Heart right ventricle (tissue), 16 donors: ENCODE results near the gene ASH1L. TPM values are rescaled to one million over a fixed set of nuclear protein-coding genes. Genes with fewer than 3 reads are reported as not detected.
A peak's percentile ranks its signal among the peaks of the same experiment; 100 is the strongest.
"Not testable (repeated sequence)": the region's sequence is repeated elsewhere in the genome, so short reads cannot be mapped to it uniquely, and the experiment has no call there.

Experiments used
- ATAC-seq, 8 donors: fragments of 200-7000 bp; cut with Tn5 transposase; one replicate each; pipeline ENCODE4 v1.9.1; 2020; ENCODE audit warnings: mild to moderate bottlenecking in 8 of 8, moderate library complexity in 8 of 8, moderate number of reproducible peaks in 1 of 8
- DNase-seq, 2 donors: peaks; one replicate each; pipeline ENCODE4 v3.0.0-alpha.2; 2020
- H3K27ac ChIP-seq, 10 donors: fragments of 200-600 bp; sonication (generic) in 2 of 10; one replicate each; pipeline versions ENCODE4 v1.5.0 to v1.8.0; 2020 to 2022; ENCODE audit warnings: mild to moderate bottlenecking in 3 of 10
- H3K27me3 ChIP-seq, 7 donors: fragments of 200-600 bp; one replicate each; pipeline ENCODE4 v1.8.0; 2021 to 2022; ENCODE audit warnings: mild to moderate bottlenecking in 2 of 7
- H3K36me3 ChIP-seq, 9 donors: fragments of 200-600 bp; sonication (generic) in 1 of 9; one replicate each; pipeline versions ENCODE4 v1.5.0 to v1.8.0; 2020 to 2022; ENCODE audit warnings: mild to moderate bottlenecking in 2 of 9
- H3K4me1 ChIP-seq, 9 donors: fragments of 200-600 bp; sonication (generic) in 1 of 9; one replicate each; pipeline versions ENCODE4 v1.5.0 to v1.8.0; 2020 to 2022; ENCODE audit warnings: mild to moderate bottlenecking in 4 of 9
- H3K4me3 ChIP-seq, 10 donors: fragments of 200-600 bp; sonication (generic) in 2 of 10; one replicate each; pipeline versions ENCODE4 v1.5.0 to v1.8.0; 2020 to 2022; ENCODE audit warnings: mild to moderate bottlenecking in 7 of 10, moderate library complexity in 2 of 10
- H3K9me3 ChIP-seq, 11 donors: fragments of 200-600 bp in 10 of 11; sonication (generic) in 2 of 11; one replicate each; pipeline versions ENCODE4 v1.5.0 to v1.8.0; 2013 to 2022; ENCODE audit warnings: mild to moderate bottlenecking in 2 of 11, control low read depth in 1 of 11, moderate library complexity in 1 of 11
- CTCF ChIP-seq, 9 donors: fragments of 200-600 bp; sonication (generic) in 2 of 9; IDR thresholded peaks; one replicate each; pipeline versions ENCODE4 v1.5.0 to v1.8.0; 2021 to 2022; ENCODE audit warnings: antibody characterized with exemption in 9 of 9, mild to moderate bottlenecking in 5 of 9, moderate library complexity in 1 of 9
- WGBS, 2 donors: extraction: QIAGEN DNeasy Blood & Tissue Kit; methylation state at CpG; one replicate each; pipeline ENCODE4 v1.1.7; 2013; ENCODE audit warnings: inconsistent platforms in 1 of 2; 5-methylcytosine and 5-hydroxymethylcytosine counted together
- intact Hi-C, 10 donors: fragments of 100-400 bp; cut with DNase I; formaldehyde crosslinking; loops; one replicate each; pipeline versions ENCODE4 v1.11.1 to v1.14.2; 2022
- polyA plus RNA-seq, 2 donors: library from polyadenylated mRNA; stranded (reverse); fragments of 200-250 nt; gene quantifications; one replicate each; pipeline ENCODE4 v1.2.3, GENCODE V29; 2013
- total RNA-seq, 10 donors: library from RNA; stranded (reverse); fragmentation: NEBNext Ultra II Directional in 3 of 10; extraction: Animal tissue kit (Norgen Biotek cat#: 25700) in 3 of 10; gene quantifications; one replicate each; pipeline versions ENCODE4 v1.2.1 to v1.2.4, GENCODE V29; 2021 to 2023
- donor health status: Arrhythmogenic right ventricular cardiomyopathy.
- donor health status: ischemic (EF 13 %, LVEDD 7.1; RV severe dilation, severe dysfunction).
- donor health status: healthy with polysubstance abuse.
- donor health status: DM: no; HTN: yes; CAD: no.
- donor health status: DM: no; HTN: no; CAD: no.
- donor health status: ischemic (EF 25% LVEDD 6.9; RV normal size, moderate dysfunction).
- donor health status: ischemic (EF 25% LVEDD 5.7; RV mildly dilated, moderate dysfunction).
- donor health status: healthy.
- donor health status: DM: yes; HTN: yes; CAD: no.
- donor health status: Ischemic cardiomyopathy.
- donor health status: ischemic (EF 35%, LVEDD 5.7; RV mildly dilated, moderate dysfunction).
- donor health status: nonischemic (EF 11% LVEDD 7.7; RV severe dilation, severe dysfunction).
- donor health status: DM: yes; HTN: yes; CAD: no.
- donor health status: PGD.
- donor health status: ischemic (EF 29% LVEDD 5.4; RV normal size, mild dysfunction).
- donor health status: nonischemic (EF 23%, LVEDD 6.1; RV moderate dilation, normal function).

The ASH1L gene
- total and polyA plus RNA-seq, 12 donors, result 5.1 to 56.8 (median 47.3) TPM

- 95 to 97% methylated on average over 1 of the region's 1 CpG for WGBS, 2 donors
- H3K27ac ChIP-seq, result no peak overlapping the region
- peaks cover 0 to 95% (median 6%) of the 10 kb centered on the region in 9 donors for H3K36me3 ChIP-seq
- no peaks in the 10 kb centered on the region for H3K27me3 ChIP-seq
- intact Hi-C loops, result no loop called here
- ATAC-seq (no peak), DNase-seq (no peak)
- no peaks in the 10 kb centered on the region for H3K9me3 ChIP-seq
- H3K4me1 ChIP-seq, result no peaks in the 10 kb centered on the region
- no peak for TF ChIP-seq CTCF (IDR thresholded peaks at IDR 0.05)
- no peak overlapping the region for H3K4me3 ChIP-seq
Measured at GRCh38 chr1:155410931-155411330, 151.7 kb downstream of the ASH1L start.

- Histone ChIP-seq H3K4me3 (no peak overlapping the region), H3K36me3 (peaks cover 0 to 87% (median 12%) of the 10 kb centered on the region in 9 donors), H3K27me3 (no peaks in the 10 kb centered on the region), H3K4me1 (peaks cover 0 to 9% (median 0%) of the 10 kb centered on the region in 9 donors), H3K9me3 (peaks cover 0 to 6% (median 0%) of the 10 kb centered on the region in 11 donors), H3K27ac (no peak overlapping the region)
- TF ChIP-seq CTCF (IDR thresholded peaks at IDR 0.05), result no peak
- ATAC-seq (peak in 6 of 8 donors; percentile 40 to 62 (median 59)), DNase-seq (no peak)
- intact Hi-C loops, result no loop called here
- WGBS, 2 donors, result 80% methylated on average over 12 of the region's 12 CpGs
Measured at GRCh38 chr1:155396874-155397476, 165.6 kb downstream of the ASH1L start.

GRCh38 chr1:155392898-155393411, 169.6 kb downstream of the ASH1L start:
- intact Hi-C loops, result no loop called here
- Histone ChIP-seq H3K36me3 (peaks cover 0 to 90% (median 12%) of the 10 kb centered on the region in 9 donors), H3K27ac (peak overlapping the region in 7 of 10 donors; percentile 9 to 41 (median 20)), H3K4me1 (peaks cover 0 to 6% (median 0%) of the 10 kb centered on the region in 9 donors), H3K27me3 (no peaks in the 10 kb centered on the region), H3K4me3 (no peak overlapping the region), H3K9me3 (peaks cover 0 to 19% (median 5%) of the 10 kb centered on the region in 11 donors)
- TF ChIP-seq CTCF (IDR thresholded peaks at IDR 0.05), result no peak
- ATAC-seq (peak in 2 of 8 donors; percentile 33 to 69), DNase-seq (no peak)
- 71 to 74% methylated on average over 5 of the region's 5 CpGs for WGBS, 2 donors

GRCh38 chr1:155389826-155390225, 172.8 kb downstream of the ASH1L start:
- Histone ChIP-seq H3K36me3 (peaks cover 0 to 89% (median 9%) of the 10 kb centered on the region in 9 donors), H3K27me3 (no peaks in the 10 kb centered on the region), H3K4me3 (no peak overlapping the region), H3K9me3 (peaks cover 0 to 25% (median 5%) of the 10 kb centered on the region in 11 donors), H3K27ac (no peak overlapping the region), H3K4me1 (no peaks in the 10 kb centered on the region)
- intact Hi-C loops, result loop anchor here in 1 of 10 donors (5.0 kb wide), 1 partner anchor 177 kb away; no protein-coding TSS in a partner anchor
- DNase-seq (no peak), ATAC-seq (no peak)
- TF ChIP-seq CTCF (IDR thresholded peaks at IDR 0.05), result no peak

- DNase-seq, H3K4me3 ChIP-seq, ATAC-seq, H3K27me3 ChIP-seq, H3K27ac ChIP-seq, H3K4me1 ChIP-seq, H3K9me3 ChIP-seq: not testable (repeated sequence)
- WGBS, 2 donors, result 87 to 99% methylated on average over 5 of the region's 5 CpGs
- intact Hi-C loops, result loop anchor here in 1 of 10 donors (5.0 kb wide), 1 partner anchor 181 kb away; no protein-coding TSS in a partner anchor
- peaks cover 0 to 77% (median 0%) of the 10 kb centered on the region in 9 donors for H3K36me3 ChIP-seq
Measured at GRCh38 chr1:155385836-155386235, 176.8 kb downstream of the ASH1L start.
